Activated CD4-positive, alpha-beta T cell treated with anti-CD3 and anti-CD28 coated beads, Interleukin-2, amount 10 ng/mL, durations not matched to agents 24 days and 14 days (primary cell): Measurements from ENCODE around the gene MAP3K7CL. TPM values are rescaled to one million over a fixed set of nuclear protein-coding genes. Genes with fewer than 3 reads are reported as not detected.

Experiments used
- DNase-seq: peaks from one replicate; pipeline ENCODE4 v3.0.0; 2022
- H3K27ac Mint-ChIP-seq: one replicate; pipeline ENCODE4 v1.8.0; 2022; ENCODE audit warnings: mild to moderate bottlenecking, mixed read lengths
- H3K27me3 Mint-ChIP-seq: one replicate; pipeline ENCODE4 v1.8.0; 2022; ENCODE audit warnings: mixed read lengths
- H3K36me3 Mint-ChIP-seq: one replicate; pipeline ENCODE4 v1.8.0; 2022; ENCODE audit warnings: low read depth, mild to moderate bottlenecking, mixed read lengths
- H3K4me1 Mint-ChIP-seq: one replicate; pipeline ENCODE4 v1.8.0; 2021; ENCODE audit warnings: mixed read lengths
- H3K4me3 Mint-ChIP-seq: one replicate; pipeline ENCODE4 v1.8.0; 2022; ENCODE audit warnings: mild to moderate bottlenecking, moderate library complexity, mixed read lengths
- H3K9me3 Mint-ChIP-seq: one replicate; pipeline ENCODE4 v1.8.0; 2021; ENCODE audit warnings: mixed read lengths
- intact Hi-C: fragments of 100-400 bp; cut with micrococcal nuclease; formaldehyde crosslinking; loops from one replicate; pipeline ENCODE4 v1.15.1; 2023
- total RNA-seq: library from RNA; stranded (reverse); gene quantifications from 2 replicates; pipeline ENCODE4 v1.2.3, GENCODE V29; 2022

MAP3K7CL gene
- total RNA-seq, 1 donor from 2014 or later = 4.0 TPM

DNA sequence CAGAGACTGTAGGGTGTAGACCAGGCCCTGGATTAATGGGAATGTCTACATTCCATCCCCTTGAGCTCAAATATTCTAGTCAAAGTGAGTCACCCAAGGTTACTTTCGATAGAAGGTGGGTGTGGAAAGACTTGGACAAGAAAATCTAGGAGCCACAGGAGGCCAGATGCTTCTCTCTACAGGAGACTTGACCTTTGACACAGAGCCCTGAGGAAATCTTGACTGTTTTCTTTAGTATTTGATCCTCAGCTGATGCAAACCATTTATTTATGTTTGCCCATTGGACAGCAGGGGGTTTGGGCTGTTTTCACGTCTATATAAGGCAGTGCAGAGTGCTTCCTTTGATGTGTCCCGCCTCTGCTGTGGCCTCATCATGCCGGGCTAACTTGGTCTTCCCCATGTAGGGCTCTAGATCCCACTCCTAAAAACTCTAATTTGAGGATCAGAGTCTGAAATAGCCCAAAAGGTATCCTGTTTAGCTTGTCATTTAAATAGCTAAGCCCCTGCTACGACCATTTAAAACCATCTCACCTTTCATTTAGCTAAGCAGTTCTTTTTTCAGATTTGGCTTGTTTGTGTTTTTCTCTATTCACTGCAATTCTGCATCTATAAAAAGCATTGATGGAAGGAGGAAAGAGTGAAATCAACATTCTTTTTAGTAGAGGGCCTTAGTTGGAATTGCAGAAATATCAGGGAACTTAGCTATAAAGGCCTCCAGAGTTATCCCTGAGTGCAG lies 15.5 kb upstream of the MAP3K7CL start:
- no peak overlapping the region for H3K4me3 Mint-ChIP-seq
- intact Hi-C loops = no loop called here
- peaks cover 2% of the 10 kb centered on the region for H3K4me1 Mint-ChIP-seq
- H3K27ac Mint-ChIP-seq = no peak overlapping the region
- H3K27me3 Mint-ChIP-seq = peaks cover 3% of the 10 kb centered on the region
- H3K36me3 Mint-ChIP-seq = peaks cover 2% of the 10 kb centered on the region
- no peaks in the 10 kb centered on the region for H3K9me3 Mint-ChIP-seq
- DNase-seq = no peak

- no peak overlapping the region for H3K4me3 Mint-ChIP-seq
- DNase-seq = no peak
- H3K36me3 Mint-ChIP-seq = peaks cover 2% of the 10 kb centered on the region
- H3K27ac Mint-ChIP-seq = no peak overlapping the region
- H3K27me3 Mint-ChIP-seq = no peaks in the 10 kb centered on the region
- intact Hi-C loops = no loop called here
- H3K4me1 Mint-ChIP-seq = peaks cover 2% of the 10 kb centered on the region
- H3K9me3 Mint-ChIP-seq = no peaks in the 10 kb centered on the region
Observed at GRCh38 chr21:29115899-29116298, 14.5 kb upstream of the MAP3K7CL start.

DNA sequence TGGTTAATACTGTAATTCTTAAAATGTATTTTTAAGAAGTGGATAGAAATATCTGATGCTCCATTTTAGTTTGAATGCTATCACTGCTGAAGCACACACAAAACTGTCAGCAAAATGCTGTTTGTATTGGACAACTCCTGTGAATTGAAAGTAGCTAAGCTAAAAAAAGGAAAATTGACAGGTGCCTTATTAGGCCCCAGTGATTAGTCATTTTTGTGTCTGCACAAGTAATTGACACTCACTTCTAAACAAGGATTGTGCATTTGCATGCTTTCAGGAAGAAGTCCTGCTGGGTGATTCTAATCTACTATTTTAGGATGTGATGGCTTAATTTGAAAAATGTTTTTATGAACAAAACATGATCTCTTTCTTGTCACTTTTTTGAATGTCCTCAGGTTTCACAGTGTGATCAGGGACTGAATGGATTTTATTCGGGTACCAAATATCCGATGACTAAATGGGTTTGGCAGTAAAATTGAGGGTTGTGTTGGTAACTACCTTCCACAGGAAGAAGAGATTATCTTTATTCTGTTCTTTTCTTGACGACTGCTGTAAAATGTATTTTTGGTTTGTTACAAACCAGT lies 13.0 kb upstream of the MAP3K7CL start:
- intact Hi-C loops = no loop called here
- no peak for DNase-seq
- H3K36me3 Mint-ChIP-seq = peaks cover 2% of the 10 kb centered on the region
- H3K4me1 Mint-ChIP-seq = peaks cover 2% of the 10 kb centered on the region
- no peaks in the 10 kb centered on the region for H3K27me3 Mint-ChIP-seq
- no peaks in the 10 kb centered on the region for H3K9me3 Mint-ChIP-seq
- no peak overlapping the region for H3K27ac Mint-ChIP-seq
- no peak overlapping the region for H3K4me3 Mint-ChIP-seq

DNA sequence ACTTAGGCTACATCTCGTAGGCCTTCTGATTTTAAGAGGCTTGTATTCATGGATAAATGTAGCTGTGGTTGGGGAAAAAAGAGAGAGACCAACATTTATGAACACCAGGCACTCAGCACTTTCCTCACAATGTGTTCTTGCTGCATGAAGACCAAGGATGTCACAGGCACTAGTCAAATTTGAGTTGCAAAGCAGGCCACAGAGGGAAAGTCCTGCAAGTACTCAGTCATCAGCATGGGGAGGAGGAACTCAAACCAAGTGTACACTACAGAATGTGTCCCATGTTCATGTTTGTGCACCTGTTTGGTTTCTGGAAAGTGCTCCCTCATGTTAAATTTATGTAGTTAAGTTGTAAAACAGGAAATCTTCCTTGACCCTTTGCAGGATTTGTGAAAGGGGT lies 8.7 kb upstream of the MAP3K7CL start:
- Mint-ChIP-seq H3K36me3 (peaks cover 2% of the 10 kb centered on the region), H3K4me1 (peaks cover 2% of the 10 kb centered on the region), H3K27ac (no peak overlapping the region), H3K9me3 (no peaks in the 10 kb centered on the region), H3K4me3 (no peak overlapping the region), H3K27me3 (no peaks in the 10 kb centered on the region)
- intact Hi-C loops = no loop called here
- DNase-seq = no peak

DNA sequence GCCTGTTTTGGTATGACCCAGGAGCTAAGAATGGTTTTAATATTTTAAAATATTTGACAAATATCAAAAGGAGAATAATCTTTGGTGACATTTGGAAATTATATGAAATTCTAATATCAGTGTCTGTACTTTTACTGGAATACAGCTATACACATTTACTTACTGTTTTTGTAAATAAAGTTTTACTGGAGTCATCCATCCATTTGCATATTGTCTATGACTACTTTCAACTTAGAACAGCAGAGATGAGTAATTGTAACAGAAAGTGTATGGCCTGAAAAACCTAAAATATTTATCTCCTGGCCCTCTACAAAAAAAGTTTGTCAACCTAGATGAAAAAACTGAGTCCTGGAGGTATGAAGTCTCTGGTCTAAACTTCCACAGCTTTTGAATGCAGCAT lies 5.8 kb upstream of the MAP3K7CL start:
- DNase-seq = no peak
- Mint-ChIP-seq H3K27ac (no peak overlapping the region), H3K9me3 (no peaks in the 10 kb centered on the region), H3K4me1 (no peaks in the 10 kb centered on the region), H3K4me3 (no peak overlapping the region), H3K27me3 (no peaks in the 10 kb centered on the region), H3K36me3 (no peaks in the 10 kb centered on the region)
- intact Hi-C loops = no loop called here

- Mint-ChIP-seq H3K27me3 (no peaks in the 10 kb centered on the region), H3K4me1 (no peaks in the 10 kb centered on the region), H3K27ac (no peak overlapping the region), H3K4me3 (no peak overlapping the region), H3K9me3 (no peaks in the 10 kb centered on the region), H3K36me3 (no peaks in the 10 kb centered on the region)
- intact Hi-C loops = no loop called here
- no peak for DNase-seq
Observed at GRCh38 chr21:29125191-29125590, 5.3 kb upstream of the MAP3K7CL start.

DNA sequence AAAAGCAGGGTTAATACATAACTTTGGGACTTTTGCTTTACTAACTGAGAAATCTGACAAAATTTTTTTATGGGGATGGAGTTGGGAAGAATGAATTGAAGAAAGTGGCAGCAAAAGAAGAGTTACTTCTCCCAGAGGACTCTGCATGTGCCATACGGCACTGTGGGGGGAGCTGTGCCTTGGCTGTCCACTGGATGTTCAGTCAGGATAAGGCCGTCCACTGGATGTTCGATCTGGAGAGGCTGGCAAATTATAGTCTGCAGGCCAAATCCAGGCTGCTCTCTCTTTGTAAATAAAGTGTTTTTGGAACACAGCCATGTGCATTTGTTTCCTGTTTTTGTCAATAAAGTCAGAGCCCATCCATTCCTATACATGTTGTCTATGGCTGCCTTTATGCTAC lies 4.5 kb upstream of the MAP3K7CL start:
- intact Hi-C loops = no loop called here
- Mint-ChIP-seq H3K9me3 (no peaks in the 10 kb centered on the region), H3K4me3 (no peak overlapping the region), H3K36me3 (no peaks in the 10 kb centered on the region), H3K27me3 (no peaks in the 10 kb centered on the region), H3K27ac (no peak overlapping the region), H3K4me1 (no peaks in the 10 kb centered on the region)
- no peak for DNase-seq

DNA sequence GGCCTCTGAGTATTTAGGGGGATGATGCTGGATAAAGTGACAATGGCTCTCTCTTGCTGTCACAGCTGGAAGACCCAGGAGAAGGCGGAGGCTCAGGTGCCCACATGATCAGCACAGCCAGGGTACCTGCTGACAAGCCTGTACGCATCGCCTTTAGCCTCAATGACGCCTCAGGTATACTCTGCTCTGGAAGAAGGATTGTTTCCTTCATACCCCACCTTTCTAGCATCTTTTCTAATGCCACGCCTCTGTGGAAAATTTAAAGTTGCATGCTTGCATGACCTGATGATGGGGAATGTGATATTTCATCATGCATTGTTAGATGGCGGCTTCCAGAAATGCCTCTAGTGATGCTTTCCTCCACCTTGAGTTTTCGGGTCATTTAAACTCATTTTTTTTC lies 2.8 kb downstream of the MAP3K7CL start:
- H3K27me3 Mint-ChIP-seq = no peaks in the 10 kb centered on the region
- H3K27ac Mint-ChIP-seq = no peak overlapping the region
- H3K4me1 Mint-ChIP-seq = no peaks in the 10 kb centered on the region
- H3K9me3 Mint-ChIP-seq = no peaks in the 10 kb centered on the region
- intact Hi-C loops = no loop called here
- DNase-seq = no peak
- no peak overlapping the region for H3K4me3 Mint-ChIP-seq
- H3K36me3 Mint-ChIP-seq = no peaks in the 10 kb centered on the region

DNA sequence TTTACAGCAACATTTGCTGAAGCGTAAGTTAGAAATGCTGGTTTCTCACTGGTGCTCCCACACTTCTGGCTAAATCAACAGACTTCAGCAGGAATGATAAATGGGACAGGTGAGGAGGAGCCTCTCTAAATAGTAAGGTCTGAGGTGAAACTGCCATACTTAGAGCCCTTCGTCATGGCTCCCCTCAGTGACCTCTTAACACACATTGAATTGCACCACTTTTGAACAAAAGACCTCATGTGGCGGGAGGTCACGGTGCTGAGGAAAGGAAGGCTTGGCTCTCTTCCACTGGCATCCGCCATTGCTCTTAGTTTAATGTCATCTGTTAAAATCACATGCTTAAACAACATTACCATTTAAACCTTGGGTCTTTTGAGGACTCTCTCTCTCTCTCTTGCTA lies 3.4 kb downstream of the MAP3K7CL start:
- intact Hi-C loops = no loop called here
- H3K4me3 Mint-ChIP-seq = no peak overlapping the region
- H3K4me1 Mint-ChIP-seq = no peaks in the 10 kb centered on the region
- H3K27me3 Mint-ChIP-seq = no peaks in the 10 kb centered on the region
- H3K27ac Mint-ChIP-seq = no peak overlapping the region
- no peaks in the 10 kb centered on the region for H3K36me3 Mint-ChIP-seq
- DNase-seq = no peak
- H3K9me3 Mint-ChIP-seq = no peaks in the 10 kb centered on the region

GRCh38 chr21:29135481-29135880 lies 5.0 kb downstream of the MAP3K7CL start:
- Mint-ChIP-seq H3K27me3 (no peaks in the 10 kb centered on the region), H3K9me3 (no peaks in the 10 kb centered on the region), H3K4me3 (no peak overlapping the region), H3K4me1 (no peaks in the 10 kb centered on the region), H3K36me3 (no peaks in the 10 kb centered on the region), H3K27ac (no peak overlapping the region)
- intact Hi-C loops = no loop called here
- DNase-seq = no peak

DNA sequence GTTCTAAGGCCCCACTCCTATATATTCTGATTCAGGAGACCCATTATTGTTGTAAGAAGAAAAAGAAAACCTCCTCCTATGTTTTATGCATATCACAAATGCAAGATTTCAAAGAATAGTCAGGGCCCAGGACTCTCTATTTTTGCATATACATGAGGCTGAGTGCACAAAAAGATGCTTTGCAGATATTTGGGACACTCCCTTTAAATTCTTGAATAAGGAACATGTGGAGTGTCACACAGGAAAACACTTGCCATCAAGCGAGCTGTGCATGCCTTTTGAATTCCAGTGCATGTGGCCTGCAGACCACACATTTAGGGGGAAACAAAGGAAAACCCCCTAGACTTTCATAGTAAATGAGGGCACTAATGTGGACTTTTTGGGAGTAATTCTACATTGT lies 5.6 kb downstream of the MAP3K7CL start:
- DNase-seq = no peak
- H3K27ac Mint-ChIP-seq = no peak overlapping the region
- H3K36me3 Mint-ChIP-seq = no peaks in the 10 kb centered on the region
- H3K4me1 Mint-ChIP-seq = no peaks in the 10 kb centered on the region
- no peak overlapping the region for H3K4me3 Mint-ChIP-seq
- intact Hi-C loops = no loop called here
- no peaks in the 10 kb centered on the region for H3K9me3 Mint-ChIP-seq
- H3K27me3 Mint-ChIP-seq = no peaks in the 10 kb centered on the region

DNA sequence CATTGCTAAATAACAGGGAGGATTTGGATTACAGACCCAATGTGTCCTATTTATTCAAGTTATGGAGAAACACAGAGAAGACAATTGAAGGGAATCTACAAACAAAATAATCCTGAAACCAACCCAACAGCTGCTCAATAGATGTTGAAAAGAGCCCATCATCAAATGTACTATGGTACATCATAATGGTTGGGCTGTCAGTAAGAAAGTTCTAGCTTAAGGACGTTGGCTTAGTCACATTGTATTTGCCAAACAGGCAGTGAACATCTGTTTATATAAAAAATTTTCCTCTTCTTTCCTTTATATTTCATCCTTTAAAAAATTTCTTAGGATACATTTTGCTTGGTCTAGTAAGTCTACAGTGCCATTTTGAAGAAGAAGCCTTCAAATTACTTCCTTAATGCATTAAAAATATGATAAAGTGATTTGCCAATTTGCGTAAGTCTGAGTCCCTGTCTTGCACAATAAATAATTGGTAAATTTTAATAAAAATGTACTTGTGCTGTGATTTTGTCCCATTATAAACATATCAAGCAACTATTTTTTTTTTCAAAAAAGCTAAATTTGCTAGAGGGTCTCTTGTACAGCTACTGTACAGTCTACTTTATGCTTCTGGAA lies 14.4 kb downstream of the MAP3K7CL start:
- intact Hi-C loops = loop anchor here (5.0 kb wide), 1 partner anchor 53 kb away; no protein-coding TSS in a partner anchor

DNA sequence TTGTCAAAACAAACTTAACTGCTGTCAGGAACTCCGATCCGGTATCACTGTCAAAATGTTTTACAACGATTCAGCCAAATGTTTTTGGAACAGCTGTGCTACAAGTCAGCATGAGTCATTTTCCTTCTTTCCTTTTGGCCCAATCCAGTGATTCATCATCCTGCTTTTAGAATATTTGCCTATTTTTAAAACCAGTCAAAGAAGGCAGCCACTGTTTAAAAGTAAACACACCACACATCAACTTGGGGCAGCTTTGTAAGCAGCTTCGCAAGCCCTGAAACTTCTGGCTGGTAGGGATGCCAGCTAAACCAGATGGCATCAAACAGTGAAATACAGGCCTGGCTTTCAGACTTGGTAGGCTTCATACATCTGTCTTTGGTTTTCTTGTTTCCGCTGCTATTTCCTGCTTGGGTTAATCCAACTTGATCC lies 14.9 kb downstream of the MAP3K7CL start:
- peaks cover under 1% of the 10 kb centered on the region for H3K36me3 Mint-ChIP-seq
- H3K4me3 Mint-ChIP-seq = no peak overlapping the region
- H3K27ac Mint-ChIP-seq = peak overlapping the region; percentile 73
- DNase-seq = no peak
- no peaks in the 10 kb centered on the region for H3K9me3 Mint-ChIP-seq
- H3K4me1 Mint-ChIP-seq = peaks cover 16% of the 10 kb centered on the region
- H3K27me3 Mint-ChIP-seq = no peaks in the 10 kb centered on the region
- intact Hi-C loops = loop anchor here (5.0 kb wide), 1 partner anchor 53 kb away; no protein-coding TSS in a partner anchor

More for the DNA sequence above, 14.4 kb downstream of the MAP3K7CL start:
- H3K27ac Mint-ChIP-seq = no peak overlapping the region
- H3K27me3 Mint-ChIP-seq = no peaks in the 10 kb centered on the region
- DNase-seq = no peak
- no peaks in the 10 kb centered on the region for H3K36me3 Mint-ChIP-seq
- no peaks in the 10 kb centered on the region for H3K9me3 Mint-ChIP-seq
- H3K4me1 Mint-ChIP-seq = peaks cover 16% of the 10 kb centered on the region
- no peak overlapping the region for H3K4me3 Mint-ChIP-seq

- H3K4me3 Mint-ChIP-seq = no peak overlapping the region
- intact Hi-C loops = loop anchor here (5.0 kb wide), 1 partner anchor 54 kb away; no protein-coding TSS in a partner anchor
- H3K36me3 Mint-ChIP-seq = peaks cover 2% of the 10 kb centered on the region
- peaks cover 16% of the 10 kb centered on the region for H3K4me1 Mint-ChIP-seq
- H3K27me3 Mint-ChIP-seq = no peaks in the 10 kb centered on the region
- peak overlapping the region; percentile 73 for H3K27ac Mint-ChIP-seq
- H3K9me3 Mint-ChIP-seq = no peaks in the 10 kb centered on the region
- DNase-seq = no peak
Observed at GRCh38 chr21:29145852-29146453, 15.5 kb downstream of the MAP3K7CL start.
